ENCODE results near the gene MYOM1. TPM values are rescaled to one million over a fixed set of nuclear protein-coding genes. Genes with fewer than 3 reads are reported as not detected.
A peak's percentile ranks its signal among the peaks of the same experiment; 100 is the strongest.

MYOM1 gene
- total and polyA plus RNA-seq, 2 donors (not counting 3 experiments of a cell fraction or from before 2014, with no cell fraction given), result 0.08 TPM; not detected in 1

DNA sequence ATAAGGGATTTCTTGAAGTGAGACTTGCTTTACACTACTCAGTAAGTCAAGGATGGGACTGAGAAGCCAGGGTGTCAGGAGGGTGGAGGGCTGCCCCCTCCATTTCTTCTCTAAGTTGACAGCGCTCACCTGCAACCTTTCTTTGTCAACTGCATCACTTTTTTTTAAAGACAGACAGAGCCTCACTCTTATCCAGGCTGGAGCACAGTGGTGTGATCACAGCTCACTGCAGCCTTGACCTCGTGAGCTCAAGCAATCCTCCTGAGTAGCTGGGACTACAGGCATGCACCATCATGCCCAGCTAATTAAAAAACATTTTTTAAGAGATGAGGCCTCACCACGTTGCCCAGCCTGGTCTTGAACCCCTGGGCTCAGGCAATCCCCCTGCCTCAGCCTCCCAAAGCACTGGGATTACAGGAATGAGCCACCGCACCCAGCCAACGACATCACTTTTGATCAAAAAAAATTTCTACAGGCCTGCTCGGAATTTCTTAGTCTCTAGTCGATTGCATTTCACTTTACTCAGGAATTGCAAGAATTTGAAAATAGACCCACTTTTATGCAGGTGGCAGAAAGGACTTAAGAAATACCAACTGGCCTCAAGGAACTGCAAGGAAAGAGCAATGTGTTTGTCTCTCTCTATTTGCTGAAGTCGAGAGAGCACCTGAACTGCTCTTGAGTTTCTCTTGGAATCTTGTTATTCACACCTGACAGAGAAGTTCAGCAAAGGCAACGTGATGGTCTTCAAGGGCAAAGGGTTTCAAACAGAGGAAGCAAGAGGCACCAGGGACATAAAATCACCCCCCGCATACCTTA, 101.4 kb downstream of the MYOM1 start:
- no peak for DNase-seq (ENCODE audit: low read depth, low spot score)
- Histone ChIP-seq H3K9me3 (replicated peaks; ENCODE audit: control insufficient read depth, insufficient read depth, low read length) (no peaks in the 10 kb centered on the region), H3K27ac (ENCODE audit: insufficient read depth, low read depth, low read length) (no peak overlapping the region), H3K9me1 (replicated peaks; ENCODE audit: control insufficient read depth, extremely low read depth, insufficient read depth, low read length) (no peaks in the 10 kb centered on the region), H3K36me3 (ENCODE audit: control insufficient read depth in 2 of 2, extremely low read depth in 1 of 2, insufficient read depth in 2 of 2, low read length in 2 of 2) (no peaks in the 10 kb centered on the region), H4K20me1 (replicated peaks; ENCODE audit: control insufficient read depth, extremely low read depth, insufficient read depth, low read length) (no peaks in the 10 kb centered on the region), H3K4me3 (replicated peaks in 1 of 3; ENCODE audit: insufficient read depth in 1 of 3, low read depth in 1 of 3, low read length in 3 of 3) (no peak overlapping the region), H3K27me3 (ENCODE audit: control insufficient read depth in 2 of 2, insufficient read depth in 2 of 2, low read length in 2 of 2) (no peaks in the 10 kb centered on the region), H3K79me2 (ENCODE audit: control insufficient read depth, insufficient read depth, low read length) (no peaks in the 10 kb centered on the region), H3K4me1 (ENCODE audit: control insufficient read depth, extremely low read depth, insufficient read depth, low read length) (no peaks in the 10 kb centered on the region), H3K4me2 (ENCODE audit: insufficient read depth, low read length) (no peak overlapping the region), H3K9ac (replicated peaks; ENCODE audit: extremely low read depth, insufficient read depth, low read length) (no peak overlapping the region), H2AFZ (ENCODE audit: low read depth, low read length) (no peak overlapping the region)
- ChIA-PET CTCF (interaction anchor here (2.2 to 5.9 kb wide), 3 partner anchors 10 to 55 kb away, joined by 6 to 33 read pairs (median 10); no protein-coding TSS in a partner anchor), POLR2A (no interaction called here)
- dilution Hi-C loops (cut with MboI; ENCODE audit: extremely low pct_ligation_motif_present, low sequenced_read_pairs) (no loop called here), intact Hi-C loops (cut with micrococcal nuclease) (no loop called here)
- BruUV-seq (replicated peaks), result no TSS peak
- TF ChIP-seq POLR2A (IDR thresholded peaks at IDR 0.05; ENCODE audit: low read depth, low read length), result no peak
- TF ChIP-seq JUN (IDR thresholded peaks at IDR 0.05; ENCODE audit: borderline replicate concordance, insufficient read depth, insufficient read length, low read depth), result no peak
- no peak for TF ChIP-seq FOS (IDR thresholded peaks at IDR 0.05; ENCODE audit: borderline replicate concordance, insufficient read depth, low read length)
- TF ChIP-seq GATA2 (IDR thresholded peaks at IDR 0.05; ENCODE audit: insufficient read depth, insufficient read length, low read depth, low read length), result no peak
- no peak for TF ChIP-seq POLR2AphosphoS5 (IDR thresholded peaks at IDR 0.05; ENCODE audit: insufficient read depth, low read depth, low read length)
- TF ChIP-seq EZH2 (IDR thresholded peaks at IDR 0.05; ENCODE audit: borderline replicate concordance, low read depth, low read length, severe bottlenecking), result no peak
- no peak for TF ChIP-seq MAX (IDR thresholded peaks at IDR 0.05; ENCODE audit: insufficient read depth, insufficient read length)
- TF ChIP-seq CTCF (IDR thresholded peaks at IDR 0.05; ENCODE audit: extremely low read depth in 1 of 2, insufficient read depth in 1 of 2, low read depth in 1 of 2, low read length in 2 of 2), result no peak
- no peak for TF ChIP-seq MYC (IDR thresholded peaks at IDR 0.05; ENCODE audit: low read depth, low read length)
- FAIRE-seq, result peak; percentile 8
